HEK293 (cell line): ENCODE data around the gene APRT.

ENCODE experiments used
- CTCF ChIA-PET: fragments of 350-600 bp; formaldehyde crosslinking; extraction: SDS; loops from one replicate; lab custom pipeline; 2021; ENCODE audit warnings: antibody characterized with exemption; lab: Yijun Ruan, JAX
- POLR2A ChIA-PET: fragments of 300-600 bp; formaldehyde crosslinking; extraction: SDS; loops from one replicate; lab custom pipeline; 2020; ENCODE audit warnings: antibody characterized with exemption, inconsistent platforms; lab: Yijun Ruan, JAX
- H3K27ac ChIP-seq: fragments of 200-500 bp; sonication (Bioruptor generic); 2 replicates; pipeline ENCODE4 v1.5.1; 2014; ENCODE audit warnings: low read depth, low read length, control low read depth, inconsistent platforms; ENCODE audit errors: extremely low read depth
- H3K36me3 ChIP-seq, 2 experiments: fragments of 200-500 bp in 1 of 2; sonication (Bioruptor generic) in 1 of 2; 1 replicate in 1 of 2; 2 replicates in 1 of 2; pipeline ENCODE4 v1.5.1; 2014 to 2017; ENCODE audit warnings: inconsistent platforms in 2 of 2, low read length in 2 of 2; ENCODE audit not compliant: control insufficient read depth in 2 of 2, insufficient read depth in 1 of 2
- H3K4me1 ChIP-seq: fragments of 200-500 bp; sonication (Bioruptor generic); 2 replicates; pipeline ENCODE4 v1.5.1; 2014; ENCODE audit warnings: mild to moderate bottlenecking, low read length, inconsistent platforms; ENCODE audit not compliant: control insufficient read depth, insufficient read depth
- H3K4me3 ChIP-seq: 2 replicates; pipeline ENCODE4 v1.5.1; 2011; ENCODE audit warnings: low read depth, mild to moderate bottlenecking, control low read depth, low read length, moderate library complexity
- H3K9me3 ChIP-seq: fragments of 200-500 bp; sonication (Bioruptor generic); 2 replicates; pipeline ENCODE4 v1.5.1; 2014; ENCODE audit warnings: low read depth, low read length, inconsistent platforms; ENCODE audit not compliant: control insufficient read depth, insufficient read depth
- OVOL3 ChIP-seq: fragments of 450-650 bp; formaldehyde crosslinking; IDR thresholded peaks from 2 replicates; pipeline ENCODE4 v1.5.1; 2016; ENCODE audit warnings: missing biosample characterization, missing genetic modification characterization
- REPIN1 ChIP-seq: fragments of 450-650 bp; formaldehyde crosslinking; IDR thresholded peaks from 2 replicates; pipeline ENCODE4 v1.5.1; 2017; ENCODE audit warnings: missing biosample characterization, missing genetic modification characterization, low read depth
- SETDB1 ChIP-seq: IDR thresholded peaks from one replicate; pipeline ENCODE4 v1.6.1; 2017; ENCODE audit warnings: mild to moderate bottlenecking, low read length, moderate library complexity, mixed read lengths; ENCODE audit not compliant: insufficient read length
- TCF7L2 ChIP-seq: IDR thresholded peaks from 2 replicates; pipeline ENCODE4 v1.6.1; 2011; ENCODE audit warnings: low read depth, mild to moderate bottlenecking, inconsistent platforms, low read length, moderate library complexity, borderline replicate concordance
- YY1 ChIP-seq: fragments of 450-650 bp; formaldehyde crosslinking; IDR thresholded peaks from 2 replicates; pipeline ENCODE4 v1.5.1; 2018; ENCODE audit warnings: missing biosample characterization, missing genetic modification characterization
- ZBTB17 ChIP-seq: fragments of 450-650 bp; formaldehyde crosslinking; IDR thresholded peaks from 2 replicates; pipeline ENCODE4 v1.5.1; 2016; ENCODE audit warnings: missing biosample characterization, missing genetic modification characterization
- ZFP3 ChIP-seq: fragments of 450-650 bp; formaldehyde crosslinking; IDR thresholded peaks from 2 replicates; pipeline ENCODE4 v1.5.1; 2016; ENCODE audit warnings: low read depth, missing biosample characterization, missing genetic modification characterization
- ZNF121 ChIP-seq: fragments of 450-650 bp; formaldehyde crosslinking; IDR thresholded peaks from 2 replicates; pipeline ENCODE4 v1.5.1; 2016; ENCODE audit warnings: missing biosample characterization, missing genetic modification characterization
- ZNF175 ChIP-seq: fragments of 450-650 bp; formaldehyde crosslinking; IDR thresholded peaks from 2 replicates; pipeline ENCODE4 v1.5.1; 2016; ENCODE audit warnings: missing biosample characterization, missing genetic modification characterization
- ZNF184 ChIP-seq: fragments of 450-650 bp; IDR thresholded peaks from 2 replicates; pipeline ENCODE4 v1.5.1; 2018; ENCODE audit warnings: missing biosample characterization, mild to moderate bottlenecking, missing genetic modification characterization
- ZNF19 ChIP-seq: fragments of 450-650 bp; formaldehyde crosslinking; IDR thresholded peaks from 2 replicates; pipeline ENCODE4; 2016; ENCODE audit warnings: missing biosample characterization, missing genetic modification characterization, low read depth
- ZNF202 ChIP-seq: fragments of 450-650 bp; formaldehyde crosslinking; IDR thresholded peaks from 2 replicates; pipeline ENCODE4 v1.5.1; 2016; ENCODE audit warnings: missing biosample characterization, missing genetic modification characterization, borderline replicate concordance
- ZNF239 ChIP-seq: fragments of 450-650 bp; formaldehyde crosslinking; IDR thresholded peaks from 2 replicates; pipeline ENCODE4 v1.5.1; 2016; ENCODE audit warnings: missing biosample characterization, missing genetic modification characterization
- ZNF311 ChIP-seq: fragments of 450-650 bp; formaldehyde crosslinking; IDR thresholded peaks from 2 replicates; pipeline ENCODE4 v1.5.1; 2017; ENCODE audit warnings: missing biosample characterization, missing genetic modification characterization, borderline replicate concordance
- ZNF510 ChIP-seq: fragments of 450-650 bp; formaldehyde crosslinking; IDR thresholded peaks from 2 replicates; pipeline ENCODE4 v1.5.1; 2018; ENCODE audit warnings: mild to moderate bottlenecking, missing genetic modification characterization, missing biosample characterization; ENCODE audit not compliant: insufficient replicate concordance
- ZNF549 ChIP-seq: fragments of 450-650 bp; IDR thresholded peaks from 2 replicates; pipeline ENCODE4 v1.5.1; 2018; ENCODE audit warnings: missing biosample characterization, missing genetic modification characterization, mild to moderate bottlenecking, inconsistent platforms, moderate library complexity
- ZNF621 ChIP-seq: fragments of 450-650 bp; formaldehyde crosslinking; IDR thresholded peaks from 2 replicates; pipeline ENCODE4 v1.5.1; 2017; ENCODE audit warnings: missing biosample characterization, missing genetic modification characterization
- ZNF629 ChIP-seq: fragments of 450-650 bp; formaldehyde crosslinking; IDR thresholded peaks from 2 replicates; pipeline ENCODE4 v1.5.1; 2017; ENCODE audit warnings: missing biosample characterization, missing genetic modification characterization
- ZNF707 ChIP-seq: fragments of 450-650 bp; formaldehyde crosslinking; IDR thresholded peaks from 2 replicates; pipeline ENCODE4 v1.5.1; 2016; ENCODE audit warnings: missing biosample characterization, missing genetic modification characterization
- ZNF792 ChIP-seq: fragments of 450-650 bp; formaldehyde crosslinking; IDR thresholded peaks from 2 replicates; pipeline ENCODE4 v1.5.1; 2016; ENCODE audit warnings: missing biosample characterization, missing genetic modification characterization
- TF ChIP-seq, protein P1 (sequence below): fragments of 450-650 bp; formaldehyde crosslinking; IDR thresholded peaks from 2 replicates; pipeline ENCODE4 v1.5.1; 2016; ENCODE audit warnings: missing biosample characterization, missing genetic modification characterization
- TF ChIP-seq, protein P2 (sequence below): fragments of 450-650 bp; formaldehyde crosslinking; IDR thresholded peaks from 2 replicates; pipeline ENCODE4 v1.5.1; 2017; ENCODE audit warnings: missing biosample characterization, missing genetic modification characterization
- TF ChIP-seq, protein P3 (sequence below): fragments of 450-650 bp; formaldehyde crosslinking; IDR thresholded peaks from 2 replicates; pipeline ENCODE4 v1.5.1; 2016; ENCODE audit warnings: missing biosample characterization, missing genetic modification characterization
- TF ChIP-seq, protein P4 (sequence below): fragments of 450-650 bp; formaldehyde crosslinking; IDR thresholded peaks from 2 replicates; pipeline ENCODE4 v1.5.1; 2017; ENCODE audit warnings: missing biosample characterization, missing genetic modification characterization
- TF ChIP-seq, protein P5 (sequence below): fragments of 450-650 bp; formaldehyde crosslinking; IDR thresholded peaks from 2 replicates; pipeline ENCODE4 v1.5.1; 2016; ENCODE audit warnings: missing biosample characterization, missing genetic modification characterization

Gene APRT

DNA sequence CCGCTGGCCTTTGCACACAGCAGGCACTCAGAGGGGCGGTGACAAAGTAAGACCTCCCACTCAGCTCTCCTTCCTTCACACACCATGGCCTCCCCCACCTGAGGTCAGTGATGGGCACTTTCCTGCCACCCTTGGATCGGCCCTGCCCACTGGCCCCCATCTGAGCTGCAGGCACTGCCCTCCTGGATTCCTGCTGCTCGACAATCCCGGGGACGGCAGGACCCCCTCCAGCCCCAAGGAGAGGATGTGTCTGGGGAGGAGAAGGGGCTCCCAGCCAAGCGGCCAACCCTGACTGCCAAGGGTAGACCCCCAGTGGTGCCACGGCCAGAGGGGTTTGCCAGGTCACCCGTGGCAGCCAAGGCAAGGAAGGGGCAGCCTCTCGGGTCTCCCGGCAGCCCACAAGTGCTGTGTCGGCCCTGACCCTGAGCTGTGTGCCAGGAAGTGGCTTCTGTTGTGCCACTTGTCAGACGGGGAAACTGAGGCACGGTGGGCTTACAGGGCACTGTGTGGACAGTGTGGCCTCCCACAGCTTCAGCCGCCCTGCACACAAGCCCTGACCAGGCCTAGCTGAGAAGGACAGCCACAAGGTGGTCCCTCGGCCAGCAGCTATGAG, 49.4 kb downstream of the APRT start (continued):
- TF ChIP-seq, protein P1, sequence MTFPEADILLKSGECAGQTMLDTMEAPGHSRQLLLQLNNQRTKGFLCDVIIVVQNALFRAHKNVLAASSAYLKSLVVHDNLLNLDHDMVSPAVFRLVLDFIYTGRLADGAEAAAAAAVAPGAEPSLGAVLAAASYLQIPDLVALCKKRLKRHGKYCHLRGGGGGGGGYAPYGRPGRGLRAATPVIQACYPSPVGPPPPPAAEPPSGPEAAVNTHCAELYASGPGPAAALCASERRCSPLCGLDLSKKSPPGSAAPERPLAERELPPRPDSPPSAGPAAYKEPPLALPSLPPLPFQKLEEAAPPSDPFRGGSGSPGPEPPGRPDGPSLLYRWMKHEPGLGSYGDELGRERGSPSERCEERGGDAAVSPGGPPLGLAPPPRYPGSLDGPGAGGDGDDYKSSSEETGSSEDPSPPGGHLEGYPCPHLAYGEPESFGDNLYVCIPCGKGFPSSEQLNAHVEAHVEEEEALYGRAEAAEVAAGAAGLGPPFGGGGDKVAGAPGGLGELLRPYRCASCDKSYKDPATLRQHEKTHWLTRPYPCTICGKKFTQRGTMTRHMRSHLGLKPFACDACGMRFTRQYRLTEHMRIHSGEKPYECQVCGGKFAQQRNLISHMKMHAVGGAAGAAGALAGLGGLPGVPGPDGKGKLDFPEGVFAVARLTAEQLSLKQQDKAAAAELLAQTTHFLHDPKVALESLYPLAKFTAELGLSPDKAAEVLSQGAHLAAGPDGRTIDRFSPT: peak; percentile 29; the same call in 1 of the 2 replicates
- no peak for TF ChIP-seq TCF7L2
- TF ChIP-seq ZBTB17 (tag by site-specific recombination): no peak
- TF ChIP-seq ZNF184: no peak
- TF ChIP-seq ZNF175: no peak
- no peak for TF ChIP-seq ZNF510 (tag by site-specific recombination)

DNA sequence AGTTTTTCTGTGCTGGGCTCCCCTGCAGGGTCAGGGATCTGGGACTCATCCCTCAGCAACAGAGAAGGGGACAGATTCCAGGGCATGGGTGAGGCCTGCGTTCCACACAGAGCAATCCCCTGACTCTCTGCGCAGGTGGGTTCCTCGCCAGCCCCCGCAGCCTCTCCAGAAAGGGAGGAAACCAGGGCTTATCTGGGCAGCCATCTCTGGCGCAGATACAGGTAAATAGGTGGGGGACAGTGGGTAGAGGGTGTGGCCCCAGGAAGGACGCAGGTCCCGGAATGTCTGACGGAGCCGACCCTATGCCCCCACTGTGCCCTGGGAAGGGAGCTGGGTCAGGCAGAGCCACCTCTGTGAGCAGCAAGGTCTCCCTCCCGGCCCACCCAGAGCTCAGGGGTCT, 49.9 kb downstream of the APRT start:
- Histone ChIP-seq H3K36me3 (no peaks in the 10 kb centered on the region), H3K4me1 (peaks cover 8% of the 10 kb centered on the region), H3K27ac (no peak overlapping the region), H3K4me3 (no peak overlapping the region), H3K9me3 (no peaks in the 10 kb centered on the region)
- ChIA-PET POLR2A (interaction anchor here (1.2 to 2.0 kb wide), 2 partner anchors 9 to 23 kb away, joined by 5 to 6 read pairs; partner anchors contain the start of gene PIEZO1), CTCF (interaction anchor here (0.7 to 3.2 kb wide), 4 partner anchors 19 to 25 kb away, joined by 3 to 25 read pairs (median 6); no protein-coding TSS in a partner anchor)
- no peak for TF ChIP-seq ZNF707 (tag by site-specific recombination)
- TF ChIP-seq, protein P2, sequence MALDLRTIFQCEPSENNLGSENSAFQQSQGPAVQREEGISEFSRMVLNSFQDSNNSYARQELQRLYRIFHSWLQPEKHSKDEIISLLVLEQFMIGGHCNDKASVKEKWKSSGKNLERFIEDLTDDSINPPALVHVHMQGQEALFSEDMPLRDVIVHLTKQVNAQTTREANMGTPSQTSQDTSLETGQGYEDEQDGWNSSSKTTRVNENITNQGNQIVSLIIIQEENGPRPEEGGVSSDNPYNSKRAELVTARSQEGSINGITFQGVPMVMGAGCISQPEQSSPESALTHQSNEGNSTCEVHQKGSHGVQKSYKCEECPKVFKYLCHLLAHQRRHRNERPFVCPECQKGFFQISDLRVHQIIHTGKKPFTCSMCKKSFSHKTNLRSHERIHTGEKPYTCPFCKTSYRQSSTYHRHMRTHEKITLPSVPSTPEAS (tag by site-specific recombination): no peak
- no peak for TF ChIP-seq ZNF621
- TF ChIP-seq ZNF549: no peak
- no peak for TF ChIP-seq ZNF792
- no peak for TF ChIP-seq YY1 (tag by site-specific recombination)
- no peak for TF ChIP-seq ZNF121
- no peak for TF ChIP-seq ZNF629 (tag by site-specific recombination)
- TF ChIP-seq ZBTB17 (tag by site-specific recombination): no peak
- TF ChIP-seq OVOL3 (tag by site-specific recombination): no peak
- no peak for TF ChIP-seq ZNF202 (tag by site-specific recombination)
- TF ChIP-seq, protein P3, sequence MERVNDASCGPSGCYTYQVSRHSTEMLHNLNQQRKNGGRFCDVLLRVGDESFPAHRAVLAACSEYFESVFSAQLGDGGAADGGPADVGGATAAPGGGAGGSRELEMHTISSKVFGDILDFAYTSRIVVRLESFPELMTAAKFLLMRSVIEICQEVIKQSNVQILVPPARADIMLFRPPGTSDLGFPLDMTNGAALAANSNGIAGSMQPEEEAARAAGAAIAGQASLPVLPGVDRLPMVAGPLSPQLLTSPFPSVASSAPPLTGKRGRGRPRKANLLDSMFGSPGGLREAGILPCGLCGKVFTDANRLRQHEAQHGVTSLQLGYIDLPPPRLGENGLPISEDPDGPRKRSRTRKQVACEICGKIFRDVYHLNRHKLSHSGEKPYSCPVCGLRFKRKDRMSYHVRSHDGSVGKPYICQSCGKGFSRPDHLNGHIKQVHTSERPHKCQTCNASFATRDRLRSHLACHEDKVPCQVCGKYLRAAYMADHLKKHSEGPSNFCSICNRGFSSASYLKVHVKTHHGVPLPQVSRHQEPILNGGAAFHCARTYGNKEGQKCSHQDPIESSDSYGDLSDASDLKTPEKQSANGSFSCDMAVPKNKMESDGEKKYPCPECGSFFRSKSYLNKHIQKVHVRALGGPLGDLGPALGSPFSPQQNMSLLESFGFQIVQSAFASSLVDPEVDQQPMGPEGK (tag by site-specific recombination): no peak
- no peak for TF ChIP-seq ZNF239
- no peak for TF ChIP-seq ZFP3 (tag by site-specific recombination)
- TF ChIP-seq ZNF311: no peak
- no peak for TF ChIP-seq REPIN1 (tag by site-specific recombination)
- TF ChIP-seq, protein P4, sequence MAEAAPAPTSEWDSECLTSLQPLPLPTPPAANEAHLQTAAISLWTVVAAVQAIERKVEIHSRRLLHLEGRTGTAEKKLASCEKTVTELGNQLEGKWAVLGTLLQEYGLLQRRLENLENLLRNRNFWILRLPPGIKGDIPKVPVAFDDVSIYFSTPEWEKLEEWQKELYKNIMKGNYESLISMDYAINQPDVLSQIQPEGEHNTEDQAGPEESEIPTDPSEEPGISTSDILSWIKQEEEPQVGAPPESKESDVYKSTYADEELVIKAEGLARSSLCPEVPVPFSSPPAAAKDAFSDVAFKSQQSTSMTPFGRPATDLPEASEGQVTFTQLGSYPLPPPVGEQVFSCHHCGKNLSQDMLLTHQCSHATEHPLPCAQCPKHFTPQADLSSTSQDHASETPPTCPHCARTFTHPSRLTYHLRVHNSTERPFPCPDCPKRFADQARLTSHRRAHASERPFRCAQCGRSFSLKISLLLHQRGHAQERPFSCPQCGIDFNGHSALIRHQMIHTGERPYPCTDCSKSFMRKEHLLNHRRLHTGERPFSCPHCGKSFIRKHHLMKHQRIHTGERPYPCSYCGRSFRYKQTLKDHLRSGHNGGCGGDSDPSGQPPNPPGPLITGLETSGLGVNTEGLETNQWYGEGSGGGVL: no peak
- no peak for TF ChIP-seq ZNF19
- no peak for TF ChIP-seq SETDB1
- TF ChIP-seq, protein P5, sequence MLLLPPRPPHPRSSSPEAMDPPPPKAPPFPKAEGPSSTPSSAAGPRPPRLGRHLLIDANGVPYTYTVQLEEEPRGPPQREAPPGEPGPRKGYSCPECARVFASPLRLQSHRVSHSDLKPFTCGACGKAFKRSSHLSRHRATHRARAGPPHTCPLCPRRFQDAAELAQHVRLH (tag by site-specific recombination): no peak
